SK-N-MC (cell line): ENCODE measurements around the gene FBXL14.
A peak's percentile ranks its signal among the peaks of the same experiment; 100 is the strongest.

Experiments used
- DNase-seq: peaks from one replicate; pipeline ENCODE4 v3.0.0-alpha.2; 2011; ENCODE audit warnings: low read depth, low spot score
- H3K27ac ChIP-seq: fragments of 200-600 bp; sonication (generic); 2 replicates; pipeline ENCODE4 v1.5.1; 2016; ENCODE audit warnings: mixed run types
- H3K36me3 ChIP-seq: fragments of 200-600 bp; sonication (generic); 2 replicates; pipeline ENCODE4 v1.6.1; 2017; ENCODE audit warnings: antibody characterized with exemption, low read length, mixed read lengths; ENCODE audit not compliant: insufficient read depth
- H3K4me3 ChIP-seq: fragments of 200-600 bp; sonication (generic); 2 replicates; pipeline ENCODE4 v1.5.1; 2016
- H3K9ac ChIP-seq: fragments of 200-600 bp; sonication (generic); 2 replicates; pipeline ENCODE4 v1.8.0; 2017; ENCODE audit warnings: mixed run types, mixed read lengths; ENCODE audit not compliant: insufficient read length
- H3K9me3 ChIP-seq: fragments of 200-600 bp; sonication (generic); 2 replicates; pipeline ENCODE4 v1.6.1; 2017; ENCODE audit warnings: low read depth, mild to moderate bottlenecking, antibody characterized with exemption, low read length, moderate library complexity, mixed read lengths
- EZH2 ChIP-seq: fragments of 200-600 bp; sonication (generic); IDR thresholded peaks from one replicate; pipeline ENCODE4 v1.6.1; 2017; ENCODE audit warnings: antibody characterized with exemption
- FOXP2 ChIP-seq: optimal IDR thresholded peaks from 2 replicates; pipeline ENCODE3; 2011; ENCODE audit warnings: mild to moderate bottlenecking, moderate library complexity; ENCODE audit not compliant: insufficient read depth; ENCODE audit errors: extremely low read length, control extremely low read depth
- POLR2AphosphoS5 ChIP-seq: IDR thresholded peaks from 2 replicates; pipeline ENCODE4 v1.6.1; 2012; ENCODE audit warnings: mild to moderate bottlenecking, low read depth, low read length, borderline replicate concordance

The FBXL14 gene

DNA sequence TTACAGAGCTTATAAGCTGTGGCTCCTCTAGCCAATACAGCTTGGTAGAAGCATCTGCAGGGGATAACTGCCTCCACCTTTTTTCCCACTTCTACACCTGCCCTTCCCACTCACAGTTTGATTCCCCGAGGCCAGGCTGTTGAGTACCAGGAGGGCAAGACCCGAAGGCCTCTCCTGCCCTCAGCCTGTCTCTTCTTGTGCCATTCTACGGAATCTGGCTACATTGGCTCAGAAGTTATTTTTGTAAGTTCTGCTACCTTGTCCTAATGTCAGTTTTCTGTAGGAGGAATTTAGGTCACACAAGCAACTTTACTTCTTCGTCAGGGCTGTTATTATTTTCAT lies 11.7 kb downstream of the FBXL14 start:
- TF ChIP-seq POLR2AphosphoS5 (no peak), EZH2 (no peak), FOXP2 (no peak)
- no peak for DNase-seq
- Histone ChIP-seq H3K27ac (no peak overlapping the region), H3K9me3 (no peaks in the 10 kb centered on the region), H3K4me3 (no peak overlapping the region), H3K9ac (no peak overlapping the region), H3K36me3 (no peaks in the 10 kb centered on the region)

DNA sequence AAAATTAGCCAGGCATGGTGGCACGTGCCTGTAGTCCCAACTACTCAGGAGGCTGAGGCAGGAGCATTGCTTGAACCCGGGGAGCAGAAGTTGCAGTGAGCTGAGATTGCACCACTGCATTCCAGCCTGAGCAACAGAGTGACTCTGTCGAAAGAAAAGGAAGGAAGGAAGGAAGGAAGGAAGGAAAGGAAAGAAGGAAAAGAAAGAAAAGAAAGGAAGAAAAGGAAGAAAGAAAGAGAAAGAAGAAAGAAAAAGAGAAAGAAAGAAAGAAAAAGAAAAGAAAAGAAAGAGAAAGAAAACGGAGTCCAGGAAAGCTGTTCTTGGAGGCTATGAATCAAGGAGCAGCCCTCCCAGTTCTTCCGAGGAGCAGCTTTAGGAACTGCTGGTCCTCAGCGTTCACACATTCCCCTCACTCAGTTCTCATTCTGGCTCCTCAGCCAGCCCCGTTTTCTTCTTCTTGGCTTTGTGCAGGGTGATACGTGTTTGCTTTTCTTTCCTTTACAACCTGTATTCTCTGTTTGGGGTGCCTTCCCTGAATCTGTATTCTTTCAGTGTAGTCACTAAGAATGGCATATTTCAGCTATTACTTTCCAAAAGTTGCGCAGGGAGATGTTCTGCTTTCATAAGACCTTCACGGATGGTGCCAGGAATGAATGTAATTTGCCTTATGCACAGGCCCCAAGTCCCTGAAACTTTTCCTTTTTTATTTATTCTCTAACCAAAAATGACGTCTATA lies 12.2 kb downstream of the FBXL14 start:
- H3K9me3 ChIP-seq: no peaks in the 10 kb centered on the region
- no peak overlapping the region for H3K9ac ChIP-seq
- no peak overlapping the region for H3K4me3 ChIP-seq
- H3K27ac ChIP-seq: no peak overlapping the region
- no peaks in the 10 kb centered on the region for H3K36me3 ChIP-seq
- TF ChIP-seq POLR2AphosphoS5: no peak
- TF ChIP-seq FOXP2: no peak
- TF ChIP-seq EZH2: no peak
- DNase-seq: no peak

DNA sequence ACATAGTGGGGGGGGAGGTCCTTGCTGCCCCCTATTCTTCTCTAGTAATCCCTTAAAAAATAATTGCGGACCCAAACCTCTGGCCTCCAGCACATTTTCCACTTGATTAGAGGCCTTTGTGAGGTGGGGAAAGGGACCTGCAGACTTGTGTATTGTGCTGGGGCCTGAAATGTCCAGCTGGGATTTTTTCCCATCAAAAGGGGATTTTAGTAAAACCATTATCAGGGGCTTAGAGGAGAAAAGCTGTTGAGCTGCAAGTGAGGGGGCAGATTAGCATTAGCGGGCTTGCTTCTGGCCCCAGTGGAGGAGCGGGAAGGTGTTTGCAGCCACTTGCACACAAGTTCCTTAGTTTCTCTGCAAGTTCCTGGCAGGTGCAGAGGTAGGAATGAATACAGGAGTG lies 13.9 kb downstream of the FBXL14 start:
- Histone ChIP-seq H3K9me3 (no peaks in the 10 kb centered on the region), H3K4me3 (no peak overlapping the region), H3K9ac (no peak overlapping the region), H3K27ac (no peak overlapping the region), H3K36me3 (no peaks in the 10 kb centered on the region)
- DNase-seq: no peak
- TF ChIP-seq POLR2AphosphoS5: no peak
- no peak for TF ChIP-seq FOXP2
- TF ChIP-seq EZH2: no peak

DNA sequence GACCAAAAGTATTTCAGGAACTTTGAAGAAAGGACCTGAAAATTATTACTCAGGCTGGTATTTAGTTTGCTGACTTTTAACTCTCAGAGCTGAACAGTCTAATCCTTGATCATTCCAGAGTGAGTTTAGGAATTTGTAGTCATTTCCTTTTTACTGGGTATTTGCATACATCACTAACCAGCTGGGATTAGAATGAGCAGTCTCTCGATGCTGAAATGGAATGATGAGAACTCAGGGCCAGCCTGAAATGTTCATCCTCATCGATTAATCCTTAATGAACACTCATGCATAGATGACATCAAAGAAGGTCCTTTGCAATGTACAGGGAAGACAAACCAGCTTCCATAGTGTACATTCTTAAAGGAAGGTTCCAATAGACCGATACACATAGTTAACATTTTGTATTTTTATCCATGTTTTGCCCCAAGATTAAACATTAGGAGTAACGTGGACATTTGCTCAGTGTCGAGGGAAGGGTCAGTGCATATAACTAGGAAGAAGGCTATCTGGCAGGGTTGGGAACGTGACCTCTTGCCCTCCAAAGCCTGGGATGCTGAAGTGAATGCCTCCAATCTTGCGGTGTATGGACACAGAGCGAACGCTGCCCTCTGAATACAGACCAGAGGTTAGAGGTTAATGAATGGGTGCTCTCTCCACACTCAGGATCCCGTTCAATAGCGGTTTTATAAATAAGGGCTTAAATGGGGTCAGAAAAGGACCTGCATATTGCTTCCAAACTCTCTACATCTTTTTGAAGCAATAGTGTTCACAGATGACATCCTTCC lies 14.5 kb downstream of the FBXL14 start:
- TF ChIP-seq FOXP2 (no peak), POLR2AphosphoS5 (no peak), EZH2 (no peak)
- no peak for DNase-seq
- Histone ChIP-seq H3K27ac (no peak overlapping the region), H3K9ac (no peak overlapping the region), H3K36me3 (no peaks in the 10 kb centered on the region), H3K9me3 (no peaks in the 10 kb centered on the region), H3K4me3 (no peak overlapping the region)

DNA sequence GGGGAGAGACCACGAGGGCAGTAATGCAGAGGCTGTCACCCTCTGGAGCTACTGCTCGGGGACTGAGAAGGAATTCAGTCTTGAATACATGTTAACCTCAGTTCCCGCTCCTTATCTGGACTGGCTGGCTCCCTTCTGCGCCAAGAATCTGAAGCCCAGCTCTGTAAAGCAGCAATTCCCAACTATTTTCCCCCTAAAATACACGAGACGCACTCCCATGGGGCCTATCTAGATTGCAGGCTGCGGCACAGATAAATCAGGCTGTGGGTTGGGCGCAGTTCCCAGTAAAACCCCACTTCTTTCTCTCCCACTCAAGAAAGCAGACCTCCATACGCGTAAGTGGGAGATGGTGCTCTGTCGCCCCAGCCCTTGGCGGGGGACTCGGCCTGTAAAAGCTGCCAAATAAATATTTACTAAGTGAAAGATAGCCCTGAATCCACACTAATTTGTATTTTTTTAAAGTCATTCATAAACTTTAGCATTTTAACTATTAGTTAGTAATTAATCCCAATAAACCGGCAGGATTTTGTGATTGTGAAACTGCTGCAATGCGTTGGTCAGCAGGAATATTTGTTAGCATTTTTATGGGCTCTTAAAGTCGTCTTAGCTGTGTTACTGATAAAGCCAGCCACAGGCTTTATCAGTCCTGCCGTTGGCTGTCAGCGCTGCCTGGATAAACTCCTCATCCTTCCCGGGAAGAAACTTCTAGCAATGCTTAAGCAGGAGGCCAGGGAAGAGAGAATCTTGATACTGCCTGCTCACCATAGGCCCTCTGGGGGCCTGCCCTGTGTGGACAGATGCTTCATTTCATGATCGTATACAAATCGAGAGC lies 17.8 kb downstream of the FBXL14 start:
- Histone ChIP-seq H3K27ac (no peak overlapping the region), H3K4me3 (peak overlapping the region; percentile 61), H3K9ac (no peak overlapping the region), H3K9me3 (no peaks in the 10 kb centered on the region), H3K36me3 (no peaks in the 10 kb centered on the region)
- DNase-seq: peak; percentile 71
- TF ChIP-seq POLR2AphosphoS5: no peak; the same call in 1 of the 2 replicates
- TF ChIP-seq EZH2: no peak
- TF ChIP-seq FOXP2: no peak

DNA sequence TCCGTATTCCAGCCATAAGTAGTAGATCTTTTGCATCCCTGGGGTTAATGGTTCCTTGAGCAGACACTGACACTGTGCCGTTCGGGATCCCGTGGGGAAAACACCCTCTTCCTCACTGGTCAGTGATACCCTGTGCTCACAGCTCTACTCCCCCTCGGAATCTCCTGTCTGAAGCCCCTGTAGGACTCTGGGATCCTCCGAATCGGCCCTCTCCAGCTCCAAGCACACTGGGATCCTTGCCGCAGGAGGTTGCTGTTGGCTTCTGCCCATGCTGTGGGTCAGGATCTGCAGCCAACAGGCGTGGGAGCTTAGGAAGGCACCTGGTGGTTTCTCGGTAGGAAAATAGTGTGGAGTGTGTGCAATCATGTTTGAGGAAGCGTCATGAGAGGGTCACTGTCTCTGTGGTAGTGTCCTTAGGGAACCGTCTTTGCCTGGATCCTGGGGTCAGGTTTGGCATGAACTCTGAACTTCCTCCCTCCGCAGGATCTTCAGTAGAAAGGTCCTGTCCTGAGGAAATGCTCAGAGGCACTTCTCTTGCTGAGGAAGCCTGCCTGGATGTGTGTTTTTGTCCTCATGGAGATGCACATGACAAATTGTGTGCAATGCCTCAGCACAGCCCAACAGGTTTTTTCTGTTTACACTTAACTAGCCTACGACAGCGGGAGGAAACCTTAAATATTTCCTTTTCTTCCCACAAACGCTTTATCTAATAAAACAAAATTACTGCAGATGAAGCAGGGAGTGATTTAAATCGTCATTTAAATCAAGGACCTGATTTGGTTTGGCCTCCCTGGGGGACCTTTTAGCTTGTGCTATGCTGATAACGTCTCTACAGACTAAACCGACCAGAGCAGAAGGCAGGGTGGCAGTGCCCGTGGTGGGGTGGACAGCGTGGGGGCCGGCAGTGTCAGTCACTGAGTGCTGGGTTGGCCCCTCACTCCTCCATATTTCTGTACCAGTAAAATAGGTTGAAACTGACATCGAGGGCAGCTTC lies 18.7 kb downstream of the FBXL14 start:
- no peak overlapping the region for H3K9ac ChIP-seq
- DNase-seq: peak; percentile 70
- no peak; the same call in 1 of the 2 replicates for TF ChIP-seq POLR2AphosphoS5
- TF ChIP-seq FOXP2: no peak
- TF ChIP-seq EZH2: no peak
- H3K9me3 ChIP-seq: no peaks in the 10 kb centered on the region
- H3K36me3 ChIP-seq: no peaks in the 10 kb centered on the region
- H3K4me3 ChIP-seq: peak overlapping the region; percentile 61
- H3K27ac ChIP-seq: no peak overlapping the region

DNA sequence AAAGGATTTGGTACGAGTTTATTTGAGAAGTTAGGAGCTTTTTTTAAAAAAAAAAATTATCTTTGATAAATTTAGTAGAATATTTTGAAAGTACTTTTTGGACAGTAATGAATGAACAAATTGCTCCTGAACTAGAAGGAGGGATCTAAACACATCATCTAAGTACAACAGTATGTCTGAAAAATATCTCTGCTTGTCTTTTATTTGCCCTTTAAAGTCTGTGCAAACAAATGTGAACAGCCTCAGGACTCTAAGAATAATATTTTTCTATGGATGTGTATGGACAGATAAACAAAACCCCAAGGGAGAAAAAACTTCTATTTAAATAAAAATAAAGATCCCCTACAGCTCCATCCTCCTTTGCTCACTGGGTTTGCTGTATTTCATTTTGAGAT lies 19.5 kb downstream of the FBXL14 start:
- no peak overlapping the region for H3K9ac ChIP-seq
- H3K36me3 ChIP-seq: no peaks in the 10 kb centered on the region
- no peak overlapping the region for H3K27ac ChIP-seq
- H3K4me3 ChIP-seq: no peak overlapping the region; the same call in 1 of the 2 replicates
- no peak for DNase-seq
- no peaks in the 10 kb centered on the region for H3K9me3 ChIP-seq
- TF ChIP-seq POLR2AphosphoS5 (no peak), EZH2 (no peak), FOXP2 (no peak)
